Measurements from ENCODE around the gene AIMP1.

- no peak for TF ChIP-seq EZH2 (IDR thresholded peaks at IDR 0.05; ENCODE audit: borderline replicate concordance, low read length)
- TF ChIP-seq CTCF (conservative IDR thresholded peaks at IDR 0.05 in 1 of 2, IDR thresholded peaks at IDR 0.05 in 1 of 2; ENCODE audit: extremely low read depth in 1 of 2, insufficient read depth in 1 of 2, low read depth in 1 of 2, low read length in 2 of 2): no peak
These were observed 27.7 kb downstream of the AIMP1 start for GRCh38 chr4:106343865-106344646.

Data from mammary epithelial cell (primary cell).